ENCODE data around the gene SULT1A2. TPM values are rescaled to one million over a fixed set of nuclear protein-coding genes. Genes with fewer than 3 reads are reported as not detected.
"Not testable (repeated sequence)": the region's sequence is repeated elsewhere in the genome, so short reads cannot be mapped to it uniquely, and the experiment has no call there.

The SULT1A2 gene
- total and polyA plus RNA-seq, 7 experiments from 2014 or later = 0.21 to 0.73 (median 0.47) TPM; not detected in 1

DNA sequence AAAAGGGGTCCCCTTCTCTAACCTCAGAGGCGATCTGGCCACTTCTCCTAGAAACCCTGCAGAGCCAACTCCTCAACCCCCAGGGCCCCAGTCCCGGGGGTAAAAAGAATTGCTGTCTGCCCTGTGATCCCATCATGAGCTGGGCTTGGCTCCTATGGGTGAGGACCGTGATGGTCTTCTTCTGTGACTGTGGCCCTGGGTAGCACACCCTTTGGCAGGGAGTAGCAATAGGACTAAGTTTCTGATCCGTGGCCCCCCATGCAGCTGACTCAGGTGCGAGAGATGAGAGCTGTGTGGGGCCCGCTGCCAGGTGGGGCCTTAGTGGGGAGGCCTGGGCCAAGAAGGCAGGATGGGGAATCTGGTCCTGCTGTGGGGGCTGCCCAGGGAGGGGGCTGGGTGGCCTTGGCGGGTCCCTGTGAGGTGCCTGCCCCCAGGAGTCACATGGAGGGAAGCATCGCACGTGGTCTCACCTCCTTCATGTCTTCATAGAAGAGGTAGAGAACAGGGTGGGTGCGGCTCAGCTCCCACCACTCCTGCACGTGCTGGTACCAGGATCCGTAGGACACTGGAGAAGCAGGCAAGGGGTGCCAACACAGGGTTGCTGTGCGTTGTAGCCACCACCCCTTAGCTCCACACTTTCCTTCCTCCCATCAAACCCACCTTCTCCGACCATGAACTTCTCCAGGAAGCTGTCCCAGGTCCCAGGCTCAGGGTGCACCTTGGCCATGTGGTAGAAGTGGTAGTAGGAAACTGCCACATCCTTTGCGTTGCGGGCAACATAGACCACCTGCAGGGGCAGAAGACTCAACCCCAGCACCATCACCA, 9.7 kb upstream of the SULT1A2 start:
- Mint-ChIP-seq H3K9me3 (no peaks in the 10 kb centered on the region), H3K36me3 (peaks cover 0 to 5% (median 3%) of the 10 kb centered on the region in 5 donors), H3K4me1 (peaks cover 10 to 26% (median 14%) of the 10 kb centered on the region in 7 donors), H3K27me3 (no peaks in the 10 kb centered on the region), H3K27ac (no peak overlapping the region), H3K4me3 (no peak overlapping the region)
- ATAC-seq = no peak
- no peak overlapping the region for H3K4me3 ChIP-seq (ENCODE audit: low read length)
- peaks cover 0 to 9% of the 10 kb centered on the region in 2 donors for H3K4me1 ChIP-seq (ENCODE audit: control insufficient read depth in 2 of 2, insufficient read depth in 2 of 2, low read length in 2 of 2)
- ChIA-PET CTCF (no interaction called here), POLR2A (no interaction called here)
- no peaks in the 10 kb centered on the region for H3K27me3 ChIP-seq (ENCODE audit: control insufficient read depth in 2 of 2, insufficient read depth in 2 of 2, low read length in 2 of 2)
- no peaks in the 10 kb centered on the region for H3K9me3 ChIP-seq (ENCODE audit: control insufficient read depth in 2 of 3, low read length in 3 of 3)
- H3K36me3 ChIP-seq (ENCODE audit: control insufficient read depth in 2 of 3, insufficient read depth in 3 of 3, low read length in 3 of 3) = no peaks in the 10 kb centered on the region
- no peak overlapping the region for H3K27ac ChIP-seq (ENCODE audit: low read depth, low read length)
- intact Hi-C loops (cut with micrococcal nuclease) = no loop called here
- DNase-seq = no peak

DNA sequence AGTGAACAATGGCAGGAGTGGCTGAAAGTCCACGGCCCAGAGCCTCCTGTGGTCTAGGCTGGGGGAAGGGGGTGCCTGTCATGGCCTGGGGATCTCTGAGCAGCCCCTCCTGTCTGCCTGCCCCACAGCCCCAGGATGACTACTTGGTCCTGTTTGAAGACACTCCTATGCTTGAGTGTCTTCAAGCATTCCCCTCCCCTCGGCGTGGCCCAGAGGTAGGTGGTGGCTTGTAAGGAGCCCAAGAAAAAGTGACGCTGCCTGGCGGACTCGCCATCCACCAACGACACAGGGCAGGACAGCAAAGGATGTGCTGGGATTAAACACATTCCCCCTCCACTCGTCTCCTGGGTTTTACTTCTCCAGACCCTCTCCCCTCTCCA, 7.3 kb upstream of the SULT1A2 start:
- ATAC-seq = no peak

DNA sequence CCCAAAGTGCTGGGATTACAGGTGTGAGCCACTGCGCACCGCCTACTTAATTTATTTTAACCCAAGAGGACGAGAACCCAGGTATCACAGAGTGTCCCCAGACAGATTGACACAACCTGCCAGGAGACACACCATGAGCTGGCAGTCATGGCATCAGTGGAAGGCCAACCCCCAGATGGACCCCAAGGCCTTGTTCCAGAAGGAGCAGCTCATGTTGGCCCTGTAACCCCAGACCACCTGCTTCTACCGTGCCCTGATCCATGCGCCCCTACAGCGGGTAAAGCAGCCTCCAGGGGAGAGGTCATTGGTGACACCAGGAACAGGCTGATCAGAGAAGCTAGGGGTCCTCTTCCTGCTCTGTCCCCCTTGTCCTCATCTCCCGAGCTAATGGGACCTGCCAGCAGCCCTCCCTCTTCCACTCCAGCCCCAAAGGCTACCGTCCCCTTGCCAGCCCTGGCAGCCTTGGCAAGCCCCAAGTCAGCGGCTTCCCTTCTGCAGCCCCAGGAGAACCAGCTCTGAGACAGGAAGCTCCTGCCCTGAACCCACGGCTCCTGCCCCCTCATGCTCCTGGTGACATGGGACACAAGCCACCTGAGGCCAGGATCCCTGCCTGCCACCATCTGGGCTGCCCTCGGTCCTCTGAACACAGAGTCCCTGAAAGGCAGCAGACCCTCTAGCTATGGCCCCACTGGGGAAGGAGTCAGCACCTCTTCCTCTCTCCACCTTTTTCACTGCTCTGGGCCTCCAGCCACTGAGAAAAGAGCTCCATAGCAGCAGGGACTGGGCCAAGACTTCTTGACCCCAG, 6.7 kb upstream of the SULT1A2 start:
- Mint-ChIP-seq H3K4me1 (peaks cover 0 to 9% (median 0%) of the 10 kb centered on the region in 7 donors), H3K4me3 (no peak overlapping the region), H3K27ac (peak overlapping the region in 2 of 9 donors; percentile 26 to 74), H3K9me3 (no peaks in the 10 kb centered on the region), H3K27me3 (no peaks in the 10 kb centered on the region), H3K36me3 (peaks cover 0 to 5% (median 0%) of the 10 kb centered on the region in 5 donors)
- ATAC-seq = no peak
- no peaks in the 10 kb centered on the region for H3K27me3 ChIP-seq (ENCODE audit: control insufficient read depth in 2 of 2, insufficient read depth in 2 of 2, low read length in 2 of 2)
- POLR2A ChIA-PET = no interaction called here
- H3K36me3 ChIP-seq (ENCODE audit: control insufficient read depth in 2 of 3, insufficient read depth in 3 of 3, low read length in 3 of 3) = no peaks in the 10 kb centered on the region
- no peak for DNase-seq
- H3K4me1 ChIP-seq (ENCODE audit: control insufficient read depth in 2 of 2, insufficient read depth in 2 of 2, low read length in 2 of 2) = no peaks in the 10 kb centered on the region
- CTCF ChIA-PET = no interaction called here
- intact Hi-C loops (cut with micrococcal nuclease) = no loop called here
- H3K4me3 ChIP-seq (ENCODE audit: low read length) = no peak overlapping the region
- no peak overlapping the region for H3K27ac ChIP-seq (ENCODE audit: low read depth, low read length)
- no peaks in the 10 kb centered on the region for H3K9me3 ChIP-seq (ENCODE audit: control insufficient read depth in 2 of 3, low read length in 3 of 3)

More for the DNA sequence above, 7.3 kb upstream of the SULT1A2 start:
- H3K4me1 ChIP-seq (ENCODE audit: control insufficient read depth in 2 of 2, insufficient read depth in 2 of 2, low read length in 2 of 2) = no peaks in the 10 kb centered on the region
- H3K36me3 ChIP-seq (ENCODE audit: control insufficient read depth in 2 of 3, insufficient read depth in 3 of 3, low read length in 3 of 3) = no peaks in the 10 kb centered on the region
- no peaks in the 10 kb centered on the region for H3K9me3 Mint-ChIP-seq
- H3K27ac Mint-ChIP-seq = peak overlapping the region in 2 of 9 donors; percentile 26 to 73
- peaks cover 0 to 10% (median 0%) of the 10 kb centered on the region in 7 donors for H3K4me1 Mint-ChIP-seq
- H3K27ac ChIP-seq (ENCODE audit: low read depth, low read length) = no peak overlapping the region
- no peak for DNase-seq
- POLR2A ChIA-PET = no interaction called here
- H3K27me3 Mint-ChIP-seq = no peaks in the 10 kb centered on the region
- H3K9me3 ChIP-seq (ENCODE audit: control insufficient read depth in 2 of 3, low read length in 3 of 3) = no peaks in the 10 kb centered on the region
- H3K36me3 Mint-ChIP-seq = peaks cover 0 to 5% (median 0%) of the 10 kb centered on the region in 5 donors
- no peak overlapping the region for H3K4me3 ChIP-seq (ENCODE audit: low read length)
- H3K4me3 Mint-ChIP-seq = no peak overlapping the region
- intact Hi-C loops (cut with micrococcal nuclease) = no loop called here
- H3K27me3 ChIP-seq (ENCODE audit: control insufficient read depth in 2 of 2, insufficient read depth in 2 of 2, low read length in 2 of 2) = no peaks in the 10 kb centered on the region
- CTCF ChIA-PET = no interaction called here

DNA sequence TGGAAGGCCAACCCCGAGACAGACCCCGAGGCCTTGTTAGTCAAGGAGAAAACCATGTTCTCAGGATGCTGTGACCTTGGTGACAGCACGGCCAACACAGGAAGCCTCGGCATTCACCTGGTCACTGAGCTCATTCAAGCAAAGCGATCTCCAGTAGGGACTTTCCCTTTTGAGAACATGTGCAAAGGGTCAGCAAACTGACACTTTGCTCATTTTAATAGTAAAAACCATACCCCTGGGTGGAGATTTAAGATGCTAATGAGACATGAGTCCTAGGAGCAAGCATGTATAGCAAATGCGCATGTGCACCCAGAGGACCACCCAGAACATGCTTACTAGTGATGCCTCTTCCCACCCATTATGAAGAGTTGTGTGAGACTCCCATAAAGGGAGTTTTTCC, 5.7 kb upstream of the SULT1A2 start:
- Histone ChIP-seq H3K36me3 (ENCODE audit: control insufficient read depth in 2 of 3, insufficient read depth in 3 of 3, low read length in 3 of 3) (no peaks in the 10 kb centered on the region), H3K9me3 (ENCODE audit: control insufficient read depth in 2 of 3, low read length in 3 of 3) (no peaks in the 10 kb centered on the region), H3K27me3 (ENCODE audit: control insufficient read depth in 2 of 2, insufficient read depth in 2 of 2, low read length in 2 of 2) (no peaks in the 10 kb centered on the region), H3K27ac (ENCODE audit: low read depth, low read length) (no peak overlapping the region), H3K4me3 (ENCODE audit: low read length) (no peak overlapping the region), H3K4me1 (ENCODE audit: control insufficient read depth in 2 of 2, insufficient read depth in 2 of 2, low read length in 2 of 2) (no peaks in the 10 kb centered on the region)
- Mint-ChIP-seq H3K9me3 (no peaks in the 10 kb centered on the region), H3K4me1 (peaks cover 0 to 6% (median 1%) of the 10 kb centered on the region in 7 donors), H3K36me3 (peaks cover 0 to 5% (median 0%) of the 10 kb centered on the region in 5 donors), H3K27ac (no peak overlapping the region), H3K4me3 (no peak overlapping the region), H3K27me3 (no peaks in the 10 kb centered on the region)
- intact Hi-C loops (cut with micrococcal nuclease) = no loop called here
- CTCF ChIA-PET = interaction anchor here (0.6 kb wide), 1 partner anchor 350 kb away, joined by 4 read pairs; no protein-coding TSS in a partner anchor
- ATAC-seq (no peak), DNase-seq (no peak)
- POLR2A ChIA-PET = interaction anchor here (0.8 kb wide), 1 partner anchor 21 kb away, joined by 3 read pairs; no protein-coding TSS in a partner anchor

DNA sequence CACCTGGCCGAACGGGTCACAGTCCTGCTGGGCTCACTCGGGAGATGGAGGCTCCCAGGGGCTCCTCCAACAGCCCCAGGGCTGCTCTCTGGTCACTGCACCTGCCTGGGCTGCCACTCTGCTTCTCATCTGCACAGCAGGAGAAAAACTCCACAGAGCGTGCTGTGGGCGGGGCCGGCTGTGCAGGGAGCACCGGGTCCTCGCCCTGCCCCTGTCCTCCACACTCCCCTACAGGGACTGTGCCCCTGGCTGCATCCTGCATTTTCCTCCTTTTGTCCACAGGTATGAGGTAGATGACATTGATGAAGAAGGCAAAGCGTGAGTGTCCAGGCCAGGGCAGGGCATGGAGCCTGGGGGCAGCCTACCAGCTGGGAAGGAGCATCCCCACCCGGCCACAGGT, 5.2 kb upstream of the SULT1A2 start:
- H3K4me3 ChIP-seq (ENCODE audit: low read length); ATAC-seq; H3K27ac Mint-ChIP-seq; DNase-seq; H3K4me1 ChIP-seq (ENCODE audit: control insufficient read depth in 2 of 2, insufficient read depth in 2 of 2, low read length in 2 of 2); H3K27me3 Mint-ChIP-seq; H3K4me3 Mint-ChIP-seq; intact Hi-C loops (cut with micrococcal nuclease); H3K36me3 ChIP-seq (ENCODE audit: control insufficient read depth in 2 of 3, insufficient read depth in 3 of 3, low read length in 3 of 3); H3K9me3 ChIP-seq (ENCODE audit: control insufficient read depth in 2 of 3, low read length in 3 of 3); H3K36me3 Mint-ChIP-seq; H3K27ac ChIP-seq (ENCODE audit: low read depth, low read length); H3K27me3 ChIP-seq (ENCODE audit: control insufficient read depth in 2 of 2, insufficient read depth in 2 of 2, low read length in 2 of 2); H3K9me3 Mint-ChIP-seq; CTCF ChIA-PET: not testable (repeated sequence)
- H3K4me1 Mint-ChIP-seq = peaks cover 0 to 10% (median 6%) of the 10 kb centered on the region in 7 donors
- POLR2A ChIA-PET = interaction anchor here (0.8 kb wide), 1 partner anchor 21 kb away, joined by 3 read pairs; no protein-coding TSS in a partner anchor

DNA sequence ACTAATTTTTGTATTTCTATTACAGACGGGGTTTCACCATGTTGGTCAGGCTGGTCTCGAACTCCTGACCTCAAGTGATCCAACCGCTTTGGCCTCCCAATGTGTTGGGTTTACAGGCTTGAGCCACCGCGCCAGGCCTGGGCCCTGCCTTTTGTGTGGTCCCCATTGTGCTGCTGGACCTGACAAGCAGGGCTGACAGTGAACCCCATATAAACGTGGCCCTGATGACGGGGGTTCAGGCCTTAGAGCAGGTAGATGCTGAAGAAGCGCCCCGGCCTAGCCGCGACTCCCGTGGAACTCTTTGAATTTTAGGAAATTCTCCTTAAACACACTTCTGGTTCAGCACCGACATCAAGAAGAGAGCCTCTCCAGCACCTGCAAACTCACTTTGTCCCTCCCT, 4.7 kb upstream of the SULT1A2 start:
- H3K9me3 Mint-ChIP-seq; H3K27ac Mint-ChIP-seq; intact Hi-C loops (cut with micrococcal nuclease); H3K4me3 ChIP-seq (ENCODE audit: low read length); H3K36me3 ChIP-seq (ENCODE audit: control insufficient read depth in 2 of 3, insufficient read depth in 3 of 3, low read length in 3 of 3); H3K4me1 ChIP-seq (ENCODE audit: control insufficient read depth in 2 of 2, insufficient read depth in 2 of 2, low read length in 2 of 2); H3K27me3 ChIP-seq (ENCODE audit: control insufficient read depth in 2 of 2, insufficient read depth in 2 of 2, low read length in 2 of 2); POLR2A ChIA-PET; H3K27ac ChIP-seq (ENCODE audit: low read depth, low read length); CTCF ChIA-PET; H3K9me3 ChIP-seq (ENCODE audit: control insufficient read depth in 2 of 3, low read length in 3 of 3); DNase-seq; H3K27me3 Mint-ChIP-seq; ATAC-seq; H3K36me3 Mint-ChIP-seq: not testable (repeated sequence)
- Mint-ChIP-seq H3K4me1 (peaks cover 0 to 12% (median 7%) of the 10 kb centered on the region in 7 donors), H3K4me3 (peak overlapping the region in 5 of 10 donors; percentile 12 to 49 (median 45))

All from naive thymus-derived CD4-positive, alpha-beta T cell (primary cell).